Measurements from ENCODE around the gene WDTC1. TPM values are rescaled to one million over a fixed set of nuclear protein-coding genes. Genes with fewer than 3 reads are reported as not detected.
A peak's percentile ranks its signal among the peaks of the same experiment; 100 is the strongest.

Gene WDTC1
- total and polyA plus RNA-seq, 2 of the 13 experiments (the other 11 are each of a cell fraction or from before 2014, with no cell fraction given) = 5.5 TPM

- no peak for TF ChIP-seq GMEB2 (CRISPR knock-in tag; IDR thresholded peaks at IDR 0.05; ENCODE audit: low read depth)
- TF ChIP-seq ZNF160 (CRISPR knock-in tag; IDR thresholded peaks at IDR 0.05) = no peak
- peak; percentile 100 for TF ChIP-seq PRDM15 (CRISPR knock-in tag; IDR thresholded peaks at IDR 0.05)
- no peak for TF ChIP-seq ZNF839 (CRISPR knock-in tag; IDR thresholded peaks at IDR 0.05; ENCODE audit: borderline replicate concordance)
- peak; percentile 79 for TF ChIP-seq KDM2A (CRISPR knock-in tag; IDR thresholded peaks at IDR 0.05; ENCODE audit: borderline replicate concordance, low read depth)
- no peak for TF ChIP-seq SIN3A (IDR thresholded peaks at IDR 0.05; ENCODE audit: borderline replicate concordance, low read depth, low read length)
- TF ChIP-seq KDM6A (CRISPR knock-in tag; IDR thresholded peaks at IDR 0.05; ENCODE audit: low read depth) = no peak
- TF ChIP-seq TCF7 (IDR thresholded peaks at IDR 0.05; ENCODE audit: low read depth) = no peak
- no peak for TF ChIP-seq ZFP41 (CRISPR knock-in tag; IDR thresholded peaks at IDR 0.05; ENCODE audit: borderline replicate concordance)
- TF ChIP-seq SIX1 (CRISPR knock-in tag; IDR thresholded peaks at IDR 0.05; ENCODE audit: borderline replicate concordance) = no peak
- TF ChIP-seq ATF2 (CRISPR knock-in tag; IDR thresholded peaks at IDR 0.05) = peak; percentile 41; the same call in 1 of the 2 replicates
- TF ChIP-seq ELF3 (CRISPR knock-in tag; IDR thresholded peaks at IDR 0.05) = peak; percentile 45; the same call in 1 of the 2 replicates
- no peak for TF ChIP-seq NFRKB (IDR thresholded peaks at IDR 0.05)
- no peak for TF ChIP-seq ESRRA (CRISPR knock-in tag; IDR thresholded peaks at IDR 0.05; ENCODE audit: low read depth)
- no peak for TF ChIP-seq SP5 (CRISPR knock-in tag; IDR thresholded peaks at IDR 0.05; ENCODE audit: borderline replicate concordance, low read depth)
- no peak for TF ChIP-seq CREM (IDR thresholded peaks at IDR 0.05)
- no peak for TF ChIP-seq CREM (CRISPR knock-in tag; IDR thresholded peaks at IDR 0.05)
- TF ChIP-seq SOX13 (IDR thresholded peaks at IDR 0.05) = no peak
- no peak for TF ChIP-seq SOX13 (CRISPR knock-in tag; conservative IDR thresholded peaks at IDR 0.05 in 1 of 2, IDR thresholded peaks at IDR 0.05 in 1 of 2)
- no peak for TF ChIP-seq NFIC (IDR thresholded peaks at IDR 0.05; ENCODE audit: low read length)
- TF ChIP-seq SP2 (CRISPR knock-in tag; IDR thresholded peaks at IDR 0.05) = no peak
- TF ChIP-seq KLF15 (CRISPR knock-in tag; IDR thresholded peaks at IDR 0.05; ENCODE audit: borderline replicate concordance) = no peak
- TF ChIP-seq ZNF225 (CRISPR knock-in tag; IDR thresholded peaks at IDR 0.05) = no peak
- TF ChIP-seq REPIN1 (CRISPR knock-in tag; IDR thresholded peaks at IDR 0.05; ENCODE audit: borderline replicate concordance, low read depth) = no peak
These were observed 107.3 kb downstream of the WDTC1 start, which contains the start of gene SYTL1 (continued) for GRCh38 chr1:27341525-27342252.
